Vagina (tissue), 2 donors: Measurements from ENCODE around the gene MEST.

Experiments used
- CTCF ChIP-seq, 3 experiments: fragments of 450-650 bp in 2 of 3; fragments of 200-600 bp in 1 of 3; sonication (generic) in 1 of 3; IDR thresholded peaks; one replicate each; pipeline ENCODE4 v1.5.1; 2017 to 2019; ENCODE audit warnings: antibody characterized with exemption in 3 of 3, mild to moderate bottlenecking in 2 of 3, moderate library complexity in 2 of 3
- POLR2A ChIP-seq, 2 donors: fragments of 450-650 bp; IDR thresholded peaks; one replicate each; pipeline ENCODE4 v1.6.1; 2017; ENCODE audit warnings: antibody characterized with exemption in 2 of 2, mild to moderate bottlenecking in 2 of 2, moderate library complexity in 2 of 2

GRCh38 chr7:130521258-130521951, 29.5 kb downstream of the MEST start:
- TF ChIP-seq CTCF (IDR thresholded peaks at IDR 0.05) (no peak), POLR2A (IDR thresholded peaks at IDR 0.05) (no peak)
